GM21528 (cell line): ENCODE results near the gene LZTR1.
"Not testable (repeated sequence)": the region's sequence is repeated elsewhere in the genome, so short reads cannot be mapped to it uniquely, and the experiment has no call there.

Source experiments
- ATAC-seq: cut with Tn5 transposase; IDR thresholded peaks from one replicate; pipeline ENCODE4 v1.9.1; 2021; ENCODE audit warnings: mild to moderate bottlenecking, moderate library complexity; ENCODE audit not compliant: unreplicated experiment, low FRiP score

Gene LZTR1

GRCh38 chr22:20965104-20965887, 16.8 kb upstream of the LZTR1 start:
- ATAC-seq = no peak

- no peak for ATAC-seq
These were observed 15.9 kb upstream of the LZTR1 start for GRCh38 chr22:20965888-20966855.

GRCh38 chr22:20966883-20967696, 15.0 kb upstream of the LZTR1 start, which contains the start of gene AIFM3:
Gene AIFM3, plus strand, starts transcription at chr22:20967255. Its CDS starts 690 bp downstream, at chr22:20967945.
- no peak for ATAC-seq

- no peak for ATAC-seq
These were observed 14.3 kb upstream of the LZTR1 start for GRCh38 chr22:20967697-20968211.

GRCh38 chr22:20968281-20968977, 13.7 kb upstream of the LZTR1 start:
- no peak for ATAC-seq

- no peak for ATAC-seq
These were observed 11.0 kb upstream of the LZTR1 start for GRCh38 chr22:20970939-20971657.

GRCh38 chr22:20972014-20972694, 9.9 kb upstream of the LZTR1 start:
- ATAC-seq = not testable (repeated sequence)

- ATAC-seq = no peak
These were observed 9.0 kb upstream of the LZTR1 start for GRCh38 chr22:20972933-20973577.

- no peak for ATAC-seq
These were observed 8.3 kb upstream of the LZTR1 start for GRCh38 chr22:20973634-20974286.

- ATAC-seq = no peak
These were observed 7.7 kb upstream of the LZTR1 start for GRCh38 chr22:20974336-20974955.

GRCh38 chr22:20975541-20976290, 6.4 kb upstream of the LZTR1 start:
- ATAC-seq = no peak

GRCh38 chr22:20976291-20976877, 5.7 kb upstream of the LZTR1 start:
- no peak for ATAC-seq

GRCh38 chr22:20977019-20977418, 5.1 kb upstream of the LZTR1 start:
- no peak for ATAC-seq

GRCh38 chr22:20977516-20978170, 4.5 kb upstream of the LZTR1 start:
- no peak for ATAC-seq

GRCh38 chr22:20978419-20978818, 3.7 kb upstream of the LZTR1 start:
- ATAC-seq = no peak
